ENCODE data around the gene MAP7D1. TPM values are rescaled to one million over a fixed set of nuclear protein-coding genes. Genes with fewer than 3 reads are reported as not detected.
A peak's percentile ranks its signal among the peaks of the same experiment; 100 is the strongest.

The MAP7D1 gene
- total and polyA plus RNA-seq, 2 experiments from 2014 or later = 46.0 to 97.8 TPM

- Histone ChIP-seq H3K4me3 (no peak overlapping the region), H3K27me3 (no peaks in the 10 kb centered on the region), H3K4me2 (no peak overlapping the region), H4K20me1 (ENCODE audit: insufficient read depth, poor library complexity, severe bottlenecking) (no peaks in the 10 kb centered on the region), H3K36me3 (replicated peaks; ENCODE audit: insufficient read depth, low read depth) (no peaks in the 10 kb centered on the region), H3K4me1 (ENCODE audit: insufficient read depth) (no peaks in the 10 kb centered on the region), H3K27ac (no peak overlapping the region), H3K9me2 (replicated peaks; ENCODE audit: insufficient read depth) (no peaks in the 10 kb centered on the region), H3K9me3 (ENCODE audit: low read depth) (no peaks in the 10 kb centered on the region), H3K79me2 (no peaks in the 10 kb centered on the region), H2AFZ (no peak overlapping the region)
- DNase-seq (ENCODE audit: low spot score) = no peak
- WGBS (ENCODE audit: low lambda C conversion rate, missing lambda C conversion rate) = 89% methylated on average over 3 of the region's 3 CpGs
- TF ChIP-seq EZH2 (IDR thresholded peaks at IDR 0.05; ENCODE audit: borderline replicate concordance) = no peak
- no peak for TF ChIP-seq EZH2phosphoT487 (IDR thresholded peaks at IDR 0.05; ENCODE audit: low read depth, severe bottlenecking, unreplicated experiment)
- TF ChIP-seq, protein P1, sequence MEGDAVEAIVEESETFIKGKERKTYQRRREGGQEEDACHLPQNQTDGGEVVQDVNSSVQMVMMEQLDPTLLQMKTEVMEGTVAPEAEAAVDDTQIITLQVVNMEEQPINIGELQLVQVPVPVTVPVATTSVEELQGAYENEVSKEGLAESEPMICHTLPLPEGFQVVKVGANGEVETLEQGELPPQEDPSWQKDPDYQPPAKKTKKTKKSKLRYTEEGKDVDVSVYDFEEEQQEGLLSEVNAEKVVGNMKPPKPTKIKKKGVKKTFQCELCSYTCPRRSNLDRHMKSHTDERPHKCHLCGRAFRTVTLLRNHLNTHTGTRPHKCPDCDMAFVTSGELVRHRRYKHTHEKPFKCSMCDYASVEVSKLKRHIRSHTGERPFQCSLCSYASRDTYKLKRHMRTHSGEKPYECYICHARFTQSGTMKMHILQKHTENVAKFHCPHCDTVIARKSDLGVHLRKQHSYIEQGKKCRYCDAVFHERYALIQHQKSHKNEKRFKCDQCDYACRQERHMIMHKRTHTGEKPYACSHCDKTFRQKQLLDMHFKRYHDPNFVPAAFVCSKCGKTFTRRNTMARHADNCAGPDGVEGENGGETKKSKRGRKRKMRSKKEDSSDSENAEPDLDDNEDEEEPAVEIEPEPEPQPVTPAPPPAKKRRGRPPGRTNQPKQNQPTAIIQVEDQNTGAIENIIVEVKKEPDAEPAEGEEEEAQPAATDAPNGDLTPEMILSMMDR (IDR thresholded peaks at IDR 0.05; ENCODE audit: poor library complexity) = no peak
Measured at GRCh38 chr1:36211307-36211706, 55.3 kb downstream of the MAP7D1 start.

DNA sequence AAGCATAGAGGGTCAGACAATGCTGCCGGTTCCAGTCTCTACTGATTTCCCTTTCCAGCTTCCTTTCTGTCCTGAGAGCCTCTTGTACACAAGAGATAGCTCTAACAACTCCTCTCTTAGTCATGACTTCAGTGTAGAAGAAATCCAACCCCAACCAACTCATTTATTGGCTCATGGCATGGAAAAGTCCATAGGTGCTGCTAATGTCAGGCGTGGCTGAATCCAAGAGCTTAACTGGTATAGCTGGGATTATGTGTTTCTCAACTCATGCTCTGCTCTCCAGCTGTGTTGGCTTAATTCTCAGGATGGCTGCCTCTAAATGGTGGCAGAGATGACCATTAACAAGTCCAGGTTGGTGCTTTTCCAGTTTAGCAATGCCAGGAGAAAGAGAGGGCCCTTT, 55.9 kb downstream of the MAP7D1 start:
- Histone ChIP-seq H3K27ac (no peak overlapping the region), H3K9me3 (ENCODE audit: low read depth) (no peaks in the 10 kb centered on the region), H3K4me1 (ENCODE audit: insufficient read depth) (no peaks in the 10 kb centered on the region), H3K27me3 (no peaks in the 10 kb centered on the region), H4K20me1 (ENCODE audit: insufficient read depth, poor library complexity, severe bottlenecking) (no peaks in the 10 kb centered on the region), H3K36me3 (replicated peaks; ENCODE audit: insufficient read depth, low read depth) (no peaks in the 10 kb centered on the region), H3K9me2 (replicated peaks; ENCODE audit: insufficient read depth) (no peaks in the 10 kb centered on the region), H3K4me2 (no peak overlapping the region), H3K79me2 (no peaks in the 10 kb centered on the region), H3K4me3 (no peak overlapping the region), H2AFZ (no peak overlapping the region)
- WGBS (ENCODE audit: low lambda C conversion rate, missing lambda C conversion rate) = 83% methylated on average over 2 of the region's 2 CpGs
- peak; percentile 22 for DNase-seq (ENCODE audit: low spot score)
- TF ChIP-seq, protein P1 (IDR thresholded peaks at IDR 0.05; ENCODE audit: poor library complexity) = no peak
- no peak for TF ChIP-seq EZH2phosphoT487 (IDR thresholded peaks at IDR 0.05; ENCODE audit: low read depth, severe bottlenecking, unreplicated experiment)
- no peak for TF ChIP-seq EZH2 (IDR thresholded peaks at IDR 0.05; ENCODE audit: borderline replicate concordance)

DNA sequence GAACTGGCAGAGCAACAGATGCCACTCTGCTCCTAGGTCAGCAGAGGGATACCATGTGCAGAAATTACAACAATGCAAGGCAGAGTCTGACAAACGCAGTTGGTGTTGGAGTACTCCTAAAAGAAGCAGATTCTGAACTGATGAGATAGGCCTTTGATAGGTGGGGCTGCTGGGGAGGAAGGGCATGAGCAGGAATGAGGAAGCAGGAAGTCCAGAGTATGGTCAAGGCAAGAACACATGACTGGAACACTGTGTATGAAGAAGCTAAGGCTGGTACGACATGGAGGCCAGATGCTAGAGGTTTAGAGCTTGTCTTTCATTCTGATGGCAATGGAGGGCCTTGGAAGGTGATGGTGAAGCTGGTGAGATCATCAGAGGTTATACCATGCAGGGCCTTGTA, 56.8 kb downstream of the MAP7D1 start:
- WGBS (ENCODE audit: low lambda C conversion rate, missing lambda C conversion rate) = 88% methylated on average over 2 of the region's 2 CpGs
- no peak overlapping the region for H2AFZ ChIP-seq

More for the DNA sequence above, 56.8 kb downstream of the MAP7D1 start:
- H3K9me3 ChIP-seq (ENCODE audit: low read depth) = no peaks in the 10 kb centered on the region
- no peaks in the 10 kb centered on the region for H3K27me3 ChIP-seq
- no peak overlapping the region for H3K4me2 ChIP-seq
- no peaks in the 10 kb centered on the region for H3K9me2 ChIP-seq (replicated peaks; ENCODE audit: insufficient read depth)
- DNase-seq (ENCODE audit: low spot score) = no peak
- no peaks in the 10 kb centered on the region for H3K79me2 ChIP-seq
- TF ChIP-seq EZH2phosphoT487 (IDR thresholded peaks at IDR 0.05; ENCODE audit: low read depth, severe bottlenecking, unreplicated experiment) = no peak
- no peak for TF ChIP-seq EZH2 (IDR thresholded peaks at IDR 0.05; ENCODE audit: borderline replicate concordance)
- TF ChIP-seq, protein P1 (IDR thresholded peaks at IDR 0.05; ENCODE audit: poor library complexity) = no peak
- no peaks in the 10 kb centered on the region for H3K4me1 ChIP-seq (ENCODE audit: insufficient read depth)
- H4K20me1 ChIP-seq (ENCODE audit: insufficient read depth, poor library complexity, severe bottlenecking) = no peaks in the 10 kb centered on the region
- H3K36me3 ChIP-seq (replicated peaks; ENCODE audit: insufficient read depth, low read depth) = no peaks in the 10 kb centered on the region
- H3K4me3 ChIP-seq = no peak overlapping the region
- no peak overlapping the region for H3K27ac ChIP-seq

Data from hepatocyte (in vitro differentiated cells).